H1 (cell line): ENCODE data around the gene ZBTB49. TPM values are rescaled to one million over a fixed set of nuclear protein-coding genes. Genes with fewer than 3 reads are reported as not detected.

Source experiments
- CHD1 ChIP-seq: IDR thresholded peaks from 2 replicates; pipeline ENCODE4 v1.6.1; 2012; ENCODE audit warnings: low read depth, low read length, improper control_type of control experiment
- RAD21 ChIP-seq, 2 experiments: IDR thresholded peaks in 1 of 2; conservative IDR thresholded peaks in 1 of 2; 2 replicates each; pipeline ENCODE4 v1.6.1; 2011; ENCODE audit warnings: low read depth in 2 of 2, low read length in 2 of 2, improper control_type of control experiment in 1 of 2, inconsistent platforms in 1 of 2, mild to moderate bottlenecking in 1 of 2, moderate library complexity in 1 of 2
- TBP ChIP-seq: IDR thresholded peaks from 2 replicates; pipeline ENCODE4 v1.6.1; 2011; ENCODE audit warnings: low read depth, low read length, improper control_type of control experiment
- polyA plus RNA-seq, 7 experiments: library from polyadenylated mRNA; depleted of rRNA in 3 of 7; stranded (reverse) in 5 of 7; unstranded in 2 of 7; fragments of >200 nt in 5 of 7; fragments of 200-250 nt in 2 of 7; gene quantifications; 1 replicate in 5 of 7; 2 replicates in 1 of 7; 4 replicates in 1 of 7; pipeline versions ENCODE4 v1.2.1 to v1.2.3, GENCODE V29; 2011 to 2013; ENCODE audit warnings: missing spikeins in 2 of 7, mixed read lengths in 2 of 7
- total RNA-seq: library from RNA; stranded (reverse); fragmentation: NEBNext Ultra II Directional; extraction: Animal tissue kit (Norgen Biotek cat#: 25700); gene quantifications from 2 replicates; pipeline ENCODE4 v1.2.1, GENCODE V29; 2021

ZBTB49 gene
- total and polyA plus RNA-seq, 2 of the 8 experiments (the other 6 are each of a cell fraction or from before 2014, with no cell fraction given) = 4.2 to 6.8 TPM

DNA sequence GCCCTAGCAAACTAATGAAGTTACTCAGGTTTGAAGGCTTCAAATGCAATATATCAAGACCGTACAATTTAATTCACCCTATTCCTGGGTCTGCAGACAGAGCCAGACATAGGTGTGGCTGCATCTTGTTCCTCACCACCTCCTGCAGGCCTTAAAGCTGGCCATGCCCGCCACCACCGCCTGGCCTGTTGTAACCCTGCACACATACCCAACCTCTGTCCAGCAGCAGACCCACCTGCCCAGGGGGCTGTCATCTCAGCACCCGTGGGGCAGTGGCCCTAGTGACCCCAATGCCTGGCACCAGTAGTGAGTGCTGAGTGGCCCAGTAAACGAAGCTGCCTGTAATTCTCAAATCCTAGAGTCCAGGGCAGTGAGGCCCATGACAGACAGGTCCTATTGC is 40.7 kb downstream of the ZBTB49 start (continued):
- no peak for TF ChIP-seq CHD1
- TF ChIP-seq RAD21 (IDR thresholded peaks at IDR 0.05 in 1 of 2, conservative IDR thresholded peaks at IDR 0.05 in 1 of 2; ENCODE audit: low read depth in 2 of 2, low read length in 2 of 2) = no peak
- no peak for TF ChIP-seq TBP
- TF ChIP-seq, all 59 proteins: peak for 0
